H1 (cell line): ENCODE data around the gene TBC1D24. TPM values are rescaled to one million over a fixed set of nuclear protein-coding genes. Genes with fewer than 3 reads are reported as not detected.

Experiments
- CTCF ChIA-PET: fragments of 300-600 bp; sonication (Branson Sonifier 250); formaldehyde crosslinking; loops from one replicate; lab custom pipeline; 2021; ENCODE audit not compliant: partially characterized antibody; lab: Charles Lee
- POLR2A ChIA-PET: fragments of 300-600 bp; sonication (Branson Sonifier 250); formaldehyde crosslinking; loops from one replicate; lab custom pipeline; 2021; ENCODE audit warnings: inconsistent platforms; ENCODE audit not compliant: partially characterized antibody; lab: Charles Lee
- DNase-seq, 2 experiments: peaks; one replicate each; pipeline versions ENCODE4 v3.0.0 to v3.0.0-alpha.2; 2010 to 2022; ENCODE audit warnings: low spot score in 2 of 2, low read depth in 1 of 2, mixed read lengths in 1 of 2
- FAIRE-seq: peaks from 2 replicates; lab custom pipeline; 2011; peaks lifted over from hg19 to GRCh38; lab: Jason Lieb, UNC
- H2AFZ ChIP-seq: 2 replicates; pipeline ENCODE4 v1.8.1; 2012; ENCODE audit warnings: low read length, inconsistent platforms
- H2AK5ac ChIP-seq: 2 replicates; pipeline ENCODE4 v1.6.1; 2013; ENCODE audit warnings: low read depth, low read length
- H2BK120ac ChIP-seq: replicated peaks from 2 replicates; pipeline ENCODE3; 2013; ENCODE audit warnings: low read depth, low read length, inconsistent platforms
- H2BK12ac ChIP-seq: 2 replicates; pipeline ENCODE4 v1.6.1; 2013; ENCODE audit warnings: low read depth, low read length
- H2BK15ac ChIP-seq: 2 replicates; pipeline ENCODE4 v1.6.1; 2013; ENCODE audit warnings: low read length
- H2BK20ac ChIP-seq: 2 replicates; pipeline ENCODE4 v1.6.1; 2013; ENCODE audit warnings: low read length
- H2BK5ac ChIP-seq: 2 replicates; pipeline ENCODE4 v1.6.1; 2013; ENCODE audit warnings: low read depth, low read length
- H3K14ac ChIP-seq: 2 replicates; pipeline ENCODE4 v1.6.1; 2013; ENCODE audit warnings: inconsistent platforms; ENCODE audit not compliant: insufficient read length
- H3K18ac ChIP-seq: 2 replicates; pipeline ENCODE4 v1.6.1; 2013; ENCODE audit warnings: low read length; ENCODE audit errors: extremely low read depth
- H3K23ac ChIP-seq: 2 replicates; pipeline ENCODE4 v1.6.1; 2013; ENCODE audit warnings: inconsistent platforms; ENCODE audit not compliant: insufficient read length
- H3K23me2 ChIP-seq: 2 replicates; pipeline ENCODE4 v1.6.1; 2013; ENCODE audit warnings: low read depth, low read length
- H3K27ac ChIP-seq: 2 replicates; pipeline ENCODE4 v1.6.1; 2011; ENCODE audit warnings: low read depth, low read length, inconsistent platforms
- H3K27me3 ChIP-seq, 4 experiments: replicated peaks in 1 of 4; 1 replicate in 1 of 4; 2 replicates in 3 of 4; pipeline versions ENCODE4 v1.6.1 to v1.8.1; 2011 to 2013; ENCODE audit warnings: low read length in 3 of 4, mild to moderate bottlenecking in 3 of 4, inconsistent platforms in 2 of 4, mixed read lengths in 2 of 4, moderate library complexity in 1 of 4; ENCODE audit not compliant: control insufficient read depth in 3 of 4, insufficient read depth in 3 of 4; ENCODE audit errors: extremely low read depth in 1 of 4
- H3K36me3 ChIP-seq, 4 experiments: 2 replicates each; pipeline versions ENCODE4 v1.6.1 to v1.8.1; 2011 to 2013; ENCODE audit warnings: mild to moderate bottlenecking in 4 of 4, low read length in 3 of 4, moderate library complexity in 2 of 4, control low read depth in 1 of 4, inconsistent platforms in 1 of 4; ENCODE audit not compliant: insufficient read depth in 4 of 4, control insufficient read depth in 2 of 4
- H3K4ac ChIP-seq: replicated peaks from 2 replicates; pipeline ENCODE3; 2013; ENCODE audit warnings: low read length, low read depth, mixed read lengths, inconsistent platforms; ENCODE audit not compliant: insufficient read length
- H3K4me1 ChIP-seq, 4 experiments: replicated peaks in 1 of 4; 1 replicate in 1 of 4; 2 replicates in 3 of 4; pipeline versions ENCODE4 v1.6.1 to v1.8.1; 2011 to 2013; ENCODE audit warnings: low read length in 3 of 4, inconsistent platforms in 2 of 4, mixed read lengths in 1 of 4; ENCODE audit not compliant: insufficient read depth in 4 of 4, control insufficient read depth in 3 of 4
- H3K4me2 ChIP-seq, 2 experiments: 2 replicates each; pipeline versions ENCODE4 v1.6.1 to v1.8.1; 2011 to 2013; ENCODE audit warnings: low read depth in 2 of 2, low read length in 2 of 2, control low read depth in 1 of 2, inconsistent platforms in 1 of 2, mild to moderate bottlenecking in 1 of 2; ENCODE audit not compliant: insufficient read depth in 1 of 2
- H3K4me3 ChIP-seq, 4 experiments: fragments of 200-600, 300-600 bp in 1 of 4; sonication (generic), shearing (Covaris generic), sonication (Bioruptor Twin) in 1 of 4; 2 replicates each; pipeline versions ENCODE4 v1.5.1 to v1.8.1; 2011 to 2016; ENCODE audit warnings: low read length in 4 of 4, low read depth in 3 of 4, control low read depth in 2 of 4, inconsistent platforms in 2 of 4, mild to moderate bottlenecking in 2 of 4, mixed read lengths in 1 of 4, moderate library complexity in 1 of 4; ENCODE audit not compliant: insufficient read depth in 2 of 4; ENCODE audit errors: extremely low read depth in 1 of 4
- H3K56ac ChIP-seq: replicated peaks from 2 replicates; pipeline ENCODE3; 2013; ENCODE audit warnings: low read depth, mild to moderate bottlenecking, mixed read lengths, low read length, inconsistent platforms; ENCODE audit not compliant: insufficient read length
- H3K79me1 ChIP-seq: 2 replicates; pipeline ENCODE4 v1.6.1; 2013; ENCODE audit warnings: low read depth, low read length, control low read depth
- H3K79me2 ChIP-seq, 2 experiments: 2 replicates each; pipeline versions ENCODE4 v1.6.1 to v1.8.1; 2012 to 2013; ENCODE audit warnings: low read length in 2 of 2, mild to moderate bottlenecking in 2 of 2, inconsistent platforms in 1 of 2; ENCODE audit not compliant: insufficient read depth in 2 of 2, control insufficient read depth in 1 of 2
- H3K9ac ChIP-seq, 4 experiments: replicated peaks in 1 of 4; 1 replicate in 1 of 4; 2 replicates in 3 of 4; pipeline versions ENCODE4 v1.6.1 to v1.8.1; 2011 to 2013; ENCODE audit warnings: low read depth in 3 of 4, low read length in 3 of 4, control low read depth in 2 of 4, mild to moderate bottlenecking in 2 of 4, moderate library complexity in 2 of 4, inconsistent platforms in 1 of 4; ENCODE audit errors: extremely low read depth in 1 of 4
- H3K9me3 ChIP-seq, 2 experiments: 2 replicates each; pipeline versions ENCODE4 v1.6.1 to v1.8.1; 2012 to 2013; ENCODE audit warnings: mild to moderate bottlenecking in 2 of 2, moderate library complexity in 2 of 2, control low read depth in 1 of 2, inconsistent platforms in 1 of 2, low read depth in 1 of 2, low read length in 1 of 2, mixed read lengths in 1 of 2; ENCODE audit not compliant: insufficient read depth in 2 of 2
- H4K20me1 ChIP-seq, 2 experiments: replicated peaks in 1 of 2; 2 replicates each; pipeline versions ENCODE3 to v1.8.1; 2011 to 2013; ENCODE audit warnings: inconsistent platforms in 2 of 2, low read length in 2 of 2, mild to moderate bottlenecking in 1 of 2; ENCODE audit not compliant: insufficient read depth in 2 of 2, control insufficient read depth in 1 of 2
- H4K5ac ChIP-seq: 2 replicates; pipeline ENCODE4 v1.6.1; 2013; ENCODE audit warnings: low read length, low read depth, mixed read lengths, inconsistent platforms; ENCODE audit not compliant: insufficient read length
- H4K8ac ChIP-seq: 2 replicates; pipeline ENCODE4 v1.8.0; 2013; ENCODE audit warnings: mild to moderate bottlenecking, moderate library complexity, low read length, inconsistent platforms; ENCODE audit not compliant: insufficient read depth; ENCODE audit errors: extremely low read depth
- H4K91ac ChIP-seq: replicated peaks from 2 replicates; pipeline ENCODE3; 2013; ENCODE audit warnings: low read length, mixed read lengths, inconsistent platforms; ENCODE audit not compliant: insufficient read length
- KDM1A ChIP-seq: fragments of 200-600, 300-600 bp; sonication (generic); IDR thresholded peaks from 2 replicates; pipeline ENCODE4 v1.7.1; 2016; ENCODE audit warnings: mild to moderate bottlenecking, low read length, borderline replicate concordance
- RFX5 ChIP-seq: IDR thresholded peaks from 2 replicates; pipeline ENCODE4 v1.6.1; 2011; ENCODE audit warnings: low read depth, low read length, improper control_type of control experiment, borderline replicate concordance
- SP1 ChIP-seq: IDR thresholded peaks from 2 replicates; pipeline ENCODE4 v1.6.1; 2011; ENCODE audit warnings: low read depth, low read length
- SRF ChIP-seq: IDR thresholded peaks from 2 replicates; pipeline ENCODE4 v1.6.1; 2011; ENCODE audit warnings: mild to moderate bottlenecking, low read depth, low read length, moderate library complexity
- WGBS, 2 experiments: shearing (Covaris generic) in 1 of 2; methylation state at CpG; one replicate each; pipeline versions ENCODE4 v1.1.6 to v1.1.7; 2013 to 2015; ENCODE audit warnings: low lambda C conversion rate in 2 of 2, mixed read lengths in 2 of 2, inconsistent platforms in 1 of 2, low coverage in 1 of 2, missing lambda C conversion rate in 1 of 2; ENCODE audit not compliant: insufficient replicate concordance in 2 of 2, insufficient coverage in 1 of 2, insufficient read length in 1 of 2; ENCODE audit errors: extremely low coverage in 1 of 2, missing lambda C conversion rate in 1 of 2; 5-methylcytosine and 5-hydroxymethylcytosine counted together
- polyA plus RNA-seq, 7 experiments: library from polyadenylated mRNA; depleted of rRNA in 3 of 7; stranded (reverse) in 5 of 7; unstranded in 2 of 7; fragments of >200 nt in 5 of 7; fragments of 200-250 nt in 2 of 7; gene quantifications; 1 replicate in 5 of 7; 2 replicates in 1 of 7; 4 replicates in 1 of 7; pipeline versions ENCODE4 v1.2.1 to v1.2.3, GENCODE V29; 2011 to 2013; ENCODE audit warnings: missing spikeins in 2 of 7, mixed read lengths in 2 of 7
- total RNA-seq: library from RNA; stranded (reverse); fragmentation: NEBNext Ultra II Directional; extraction: Animal tissue kit (Norgen Biotek cat#: 25700); gene quantifications from 2 replicates; pipeline ENCODE4 v1.2.1, GENCODE V29; 2021

The TBC1D24 gene
- total and polyA plus RNA-seq, 2 of the 8 experiments (the other 6 are each of a cell fraction or from before 2014, with no cell fraction given), result 8.7 to 21.5 TPM

DNA sequence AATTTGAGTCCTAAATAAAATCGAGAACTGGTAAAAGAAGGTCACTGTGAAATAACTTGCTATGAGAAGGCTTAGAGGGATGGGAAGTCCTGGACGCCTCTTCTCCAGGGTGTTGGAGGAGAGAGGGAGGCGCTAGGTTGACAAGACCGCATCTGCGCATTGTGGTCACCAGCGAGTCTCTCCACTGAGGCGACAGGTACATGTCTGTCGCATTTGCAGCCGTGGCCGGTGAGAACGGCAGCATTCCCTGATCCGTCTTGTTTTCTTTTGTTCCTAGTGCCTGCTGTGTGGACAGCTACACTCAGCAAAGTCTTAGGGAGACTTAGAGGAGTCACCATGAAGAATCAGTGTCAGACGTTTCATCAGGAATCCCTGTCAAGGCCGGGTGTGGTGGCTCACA, 30.8 kb downstream of the TBC1D24 start:
- no peak overlapping the region for H2BK12ac ChIP-seq
- DNase-seq, result no peak
- FAIRE-seq, result no peak
- H2BK15ac ChIP-seq, result no peak overlapping the region
- no peaks in the 10 kb centered on the region for H3K23me2 ChIP-seq
- H3K27ac ChIP-seq, result no peak overlapping the region
- H2AK5ac ChIP-seq, result no peak overlapping the region
- no peak overlapping the region for H4K5ac ChIP-seq
- 90% methylated on average over 14 of the region's 14 CpGs; no CpG with 5 or more reads in 1 of the 2 experiments for WGBS, 2 experiments
- H2BK120ac ChIP-seq, result no peak overlapping the region
- H2AFZ ChIP-seq, result no peak overlapping the region
- no peak overlapping the region for H3K23ac ChIP-seq
- no peaks in the 10 kb centered on the region for H3K36me3 ChIP-seq
- no peak overlapping the region for H3K4me3 ChIP-seq
- H3K18ac ChIP-seq, result no peak overlapping the region
- H4K20me1 ChIP-seq, result peaks cover 2% of the 10 kb centered on the region in 2 experiments
- H3K4ac ChIP-seq, result no peak overlapping the region
- ChIA-PET POLR2A (no interaction called here), CTCF (interaction anchor here (0.8 kb wide), 1 partner anchor 209 kb away, joined by 3 read pairs; no protein-coding TSS in a partner anchor)
- H4K8ac ChIP-seq, result no peak overlapping the region
- H4K91ac ChIP-seq, result no peak overlapping the region
- no peaks in the 10 kb centered on the region for H3K9me3 ChIP-seq
- H3K56ac ChIP-seq, result no peak overlapping the region
- H3K79me1 ChIP-seq, result no peaks in the 10 kb centered on the region
- peaks cover 0 to 3% (median 0%) of the 10 kb centered on the region in 4 experiments; a peak in 2 of 7 replicates for H3K27me3 ChIP-seq
- no peak overlapping the region for H3K4me2 ChIP-seq
- H3K79me2 ChIP-seq, result no peaks in the 10 kb centered on the region
- no peak overlapping the region for H3K9ac ChIP-seq
- H2BK20ac ChIP-seq, result no peak overlapping the region
- H3K14ac ChIP-seq, result no peak overlapping the region
- H3K4me1 ChIP-seq, result peaks cover 0 to 15% (median 9%) of the 10 kb centered on the region in 4 experiments; a peak in 6 of 7 replicates
- H2BK5ac ChIP-seq, result no peak overlapping the region
- TF ChIP-seq RFX5 (no peak), SRF (no peak), SP1 (no peak), KDM1A (no peak)
